Neural cell (in vitro differentiated cells): ENCODE data around the gene MSI2. TPM values are rescaled to one million over a fixed set of nuclear protein-coding genes. Genes with fewer than 3 reads are reported as not detected.

Experiments used
- H2AFZ ChIP-seq: fragments of 200-600, 300-800 bp; sonication (generic), shearing (Covaris generic); 2 replicates; pipeline ENCODE4 v1.6.0; 2014; ENCODE audit warnings: low read depth, mild to moderate bottlenecking, antibody characterized with exemption, low read length, moderate library complexity
- H3F3A ChIP-seq: fragments of 200-600 bp; shearing (Covaris generic); 2 replicates; pipeline ENCODE4 v1.6.1; 2016; ENCODE audit warnings: mild to moderate bottlenecking, moderate library complexity, mixed read lengths, antibody characterized with exemption, low read length; ENCODE audit not compliant: insufficient read depth, poor library complexity, severe bottlenecking
- H3K27ac ChIP-seq: fragments of 200-600, 300-800 bp; sonication (generic), shearing (Covaris generic); 2 replicates; pipeline ENCODE4 v1.5.1; 2014; ENCODE audit warnings: mild to moderate bottlenecking, low read length, moderate library complexity
- H3K27me3 ChIP-seq: fragments of 300-800, 200-600 bp; sonication (generic), shearing (Covaris generic); 2 replicates; pipeline ENCODE4 v1.6.0; 2014; ENCODE audit warnings: mild to moderate bottlenecking, low read depth, low read length, moderate library complexity; ENCODE audit not compliant: insufficient read depth
- H3K36me3 ChIP-seq: fragments of 300-800, 200-600 bp; sonication (generic), shearing (Covaris generic); 2 replicates; pipeline ENCODE4 v1.5.1; 2014; ENCODE audit warnings: mild to moderate bottlenecking, antibody characterized with exemption, low read length, moderate library complexity; ENCODE audit not compliant: insufficient read depth
- H3K4me2 ChIP-seq: fragments of 300-800, 200-600 bp; sonication (generic), shearing (Covaris generic); 2 replicates; pipeline ENCODE4 v1.6.0; 2014; ENCODE audit warnings: mild to moderate bottlenecking, low read length
- H3K4me3 ChIP-seq: fragments of 300-800, 200-600 bp; sonication (generic), shearing (Covaris generic); 2 replicates; pipeline ENCODE4 v1.5.1; 2014; ENCODE audit warnings: mild to moderate bottlenecking, low read length, moderate library complexity
- H3K79me2 ChIP-seq: fragments of 200-600 bp; shearing (Covaris generic); replicated peaks from 2 replicates; pipeline ENCODE4 v1.6.0; 2014; ENCODE audit warnings: mild to moderate bottlenecking, low read length, moderate library complexity; ENCODE audit not compliant: insufficient read depth
- H3K9ac ChIP-seq: fragments of 300-800, 200-600 bp; sonication (generic), shearing (Covaris generic); 2 replicates; pipeline ENCODE4 v1.6.1; 2016; ENCODE audit warnings: mild to moderate bottlenecking, low read length, mixed read lengths
- H3K9me2 ChIP-seq: fragments of 200-600 bp; shearing (Covaris generic); 2 replicates; pipeline ENCODE4 v1.6.1; 2016; ENCODE audit warnings: mild to moderate bottlenecking, low read length, mixed read lengths; ENCODE audit not compliant: insufficient read depth
- H3K9me3 ChIP-seq: fragments of 200-600, 300-800 bp; sonication (generic), shearing (Covaris generic); 2 replicates; pipeline ENCODE4 v1.6.1; 2016; ENCODE audit warnings: mild to moderate bottlenecking, mixed run types, low read length, moderate library complexity, mixed read lengths
- H4K20me1 ChIP-seq: fragments of 200-600 bp; shearing (Covaris generic); 2 replicates; pipeline ENCODE4 v1.6.1; 2016; ENCODE audit warnings: mild to moderate bottlenecking, mixed run types; ENCODE audit not compliant: insufficient read depth
- EP300 ChIP-seq: fragments of 450-650 bp; conservative IDR thresholded peaks from 2 replicates; pipeline ENCODE4 v1.6.1; 2014; ENCODE audit warnings: antibody characterized with exemption, mild to moderate bottlenecking, moderate library complexity; ENCODE audit not compliant: poor library complexity, severe bottlenecking
- EZH2 ChIP-seq: fragments of 200-600, 300-800 bp; shearing (Covaris generic), sonication (generic); IDR thresholded peaks from 2 replicates; pipeline ENCODE4 v1.6.1; 2014; ENCODE audit warnings: antibody characterized with exemption, low read length, borderline replicate concordance, mild to moderate bottlenecking; ENCODE audit not compliant: insufficient read depth, poor library complexity, severe bottlenecking
- MXI1 ChIP-seq: fragments of 450-650 bp; conservative IDR thresholded peaks from 2 replicates; pipeline ENCODE4 v1.6.1; 2014; ENCODE audit warnings: antibody characterized with exemption, mild to moderate bottlenecking; ENCODE audit not compliant: poor library complexity, severe bottlenecking
- POLR2AphosphoS5 ChIP-seq: IDR thresholded peaks from 2 replicates; pipeline ENCODE4 v1.6.1; 2012
- RAD21 ChIP-seq: fragments of 450-650 bp; conservative IDR thresholded peaks from 2 replicates; pipeline ENCODE4 v1.6.1; 2014; ENCODE audit warnings: antibody characterized with exemption, mild to moderate bottlenecking, moderate library complexity
- SMC3 ChIP-seq: fragments of 450-650 bp; conservative IDR thresholded peaks from 2 replicates; pipeline ENCODE4 v1.6.1; 2014; ENCODE audit warnings: antibody characterized with exemption, mild to moderate bottlenecking, moderate library complexity; ENCODE audit not compliant: poor library complexity
- TAF1 ChIP-seq: IDR thresholded peaks from 2 replicates; pipeline ENCODE4 v1.6.1; 2012; ENCODE audit warnings: low read depth
- polyA plus RNA-seq: library from polyadenylated mRNA; depleted of rRNA; stranded (reverse); fragments of >200 nt; gene quantifications from 2 replicates; pipeline ENCODE4 v1.2.3, GENCODE V29; 2014
- TF ChIP-seq, protein P1 (sequence below): IDR thresholded peaks from 2 replicates; pipeline ENCODE4 v1.6.1; 2012; ENCODE audit warnings: borderline replicate concordance
- TF ChIP-seq, protein P2 (sequence below): fragments of 450-650 bp; IDR thresholded peaks from 2 replicates; pipeline ENCODE4 v1.5.1; 2014; ENCODE audit warnings: antibody characterized with exemption, mild to moderate bottlenecking, moderate library complexity; ENCODE audit not compliant: poor library complexity, severe bottlenecking

Gene MSI2
- polyA plus RNA-seq, 1 donor from 2014 or later: 61.4 TPM

DNA sequence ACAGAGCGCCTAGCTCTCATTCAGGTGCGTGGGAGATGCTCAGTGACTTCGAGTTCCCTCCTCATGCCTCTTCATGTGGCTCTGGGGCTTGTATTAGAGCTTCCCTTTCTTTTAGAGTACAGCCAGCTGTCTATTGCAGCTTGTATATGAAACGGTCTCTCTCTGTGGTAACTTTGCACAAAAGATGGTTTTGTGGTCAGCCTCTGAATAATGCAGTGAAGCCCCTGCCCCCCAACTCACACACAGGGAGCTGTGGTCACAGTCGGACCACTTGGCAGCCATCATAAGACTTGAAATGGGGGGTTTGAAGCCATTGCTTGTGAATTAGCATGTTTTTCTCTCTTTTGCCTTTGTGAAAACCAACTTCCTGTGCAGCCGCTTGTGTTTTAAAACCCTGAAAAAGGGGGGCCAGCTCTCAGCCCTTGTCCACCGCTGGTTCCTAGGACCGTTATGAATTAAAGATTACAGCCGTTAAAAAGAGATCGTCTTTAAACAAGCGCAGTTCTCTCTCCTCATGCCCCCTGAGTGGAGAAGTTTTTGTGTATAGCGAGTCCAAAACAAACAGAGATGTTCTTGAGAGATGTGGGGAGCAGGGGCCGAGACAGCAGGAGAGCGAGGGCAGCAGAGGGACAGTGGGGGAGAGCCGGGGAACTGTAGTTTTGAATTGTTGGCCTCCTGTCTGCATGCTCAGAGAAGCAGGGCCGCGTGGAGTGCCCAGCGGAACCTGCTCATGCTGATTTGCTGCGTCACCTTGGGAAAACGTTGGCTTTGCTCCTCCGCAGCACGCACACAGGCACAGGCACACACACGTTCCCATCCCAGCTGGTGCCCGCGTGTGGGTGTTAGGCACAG is 199.0 kb downstream of the MSI2 start:
- no peaks in the 10 kb centered on the region for H3K36me3 ChIP-seq
- no peak for TF ChIP-seq TAF1
- TF ChIP-seq MXI1: no peak
- TF ChIP-seq RAD21: no peak
- no peak for TF ChIP-seq POLR2AphosphoS5
- TF ChIP-seq SMC3: no peak
- TF ChIP-seq EZH2: no peak
- TF ChIP-seq, protein P1, sequence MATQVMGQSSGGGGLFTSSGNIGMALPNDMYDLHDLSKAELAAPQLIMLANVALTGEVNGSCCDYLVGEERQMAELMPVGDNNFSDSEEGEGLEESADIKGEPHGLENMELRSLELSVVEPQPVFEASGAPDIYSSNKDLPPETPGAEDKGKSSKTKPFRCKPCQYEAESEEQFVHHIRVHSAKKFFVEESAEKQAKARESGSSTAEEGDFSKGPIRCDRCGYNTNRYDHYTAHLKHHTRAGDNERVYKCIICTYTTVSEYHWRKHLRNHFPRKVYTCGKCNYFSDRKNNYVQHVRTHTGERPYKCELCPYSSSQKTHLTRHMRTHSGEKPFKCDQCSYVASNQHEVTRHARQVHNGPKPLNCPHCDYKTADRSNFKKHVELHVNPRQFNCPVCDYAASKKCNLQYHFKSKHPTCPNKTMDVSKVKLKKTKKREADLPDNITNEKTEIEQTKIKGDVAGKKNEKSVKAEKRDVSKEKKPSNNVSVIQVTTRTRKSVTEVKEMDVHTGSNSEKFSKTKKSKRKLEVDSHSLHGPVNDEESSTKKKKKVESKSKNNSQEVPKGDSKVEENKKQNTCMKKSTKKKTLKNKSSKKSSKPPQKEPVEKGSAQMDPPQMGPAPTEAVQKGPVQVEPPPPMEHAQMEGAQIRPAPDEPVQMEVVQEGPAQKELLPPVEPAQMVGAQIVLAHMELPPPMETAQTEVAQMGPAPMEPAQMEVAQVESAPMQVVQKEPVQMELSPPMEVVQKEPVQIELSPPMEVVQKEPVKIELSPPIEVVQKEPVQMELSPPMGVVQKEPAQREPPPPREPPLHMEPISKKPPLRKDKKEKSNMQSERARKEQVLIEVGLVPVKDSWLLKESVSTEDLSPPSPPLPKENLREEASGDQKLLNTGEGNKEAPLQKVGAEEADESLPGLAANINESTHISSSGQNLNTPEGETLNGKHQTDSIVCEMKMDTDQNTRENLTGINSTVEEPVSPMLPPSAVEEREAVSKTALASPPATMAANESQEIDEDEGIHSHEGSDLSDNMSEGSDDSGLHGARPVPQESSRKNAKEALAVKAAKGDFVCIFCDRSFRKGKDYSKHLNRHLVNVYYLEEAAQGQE: no peak
- TF ChIP-seq, protein P2, sequence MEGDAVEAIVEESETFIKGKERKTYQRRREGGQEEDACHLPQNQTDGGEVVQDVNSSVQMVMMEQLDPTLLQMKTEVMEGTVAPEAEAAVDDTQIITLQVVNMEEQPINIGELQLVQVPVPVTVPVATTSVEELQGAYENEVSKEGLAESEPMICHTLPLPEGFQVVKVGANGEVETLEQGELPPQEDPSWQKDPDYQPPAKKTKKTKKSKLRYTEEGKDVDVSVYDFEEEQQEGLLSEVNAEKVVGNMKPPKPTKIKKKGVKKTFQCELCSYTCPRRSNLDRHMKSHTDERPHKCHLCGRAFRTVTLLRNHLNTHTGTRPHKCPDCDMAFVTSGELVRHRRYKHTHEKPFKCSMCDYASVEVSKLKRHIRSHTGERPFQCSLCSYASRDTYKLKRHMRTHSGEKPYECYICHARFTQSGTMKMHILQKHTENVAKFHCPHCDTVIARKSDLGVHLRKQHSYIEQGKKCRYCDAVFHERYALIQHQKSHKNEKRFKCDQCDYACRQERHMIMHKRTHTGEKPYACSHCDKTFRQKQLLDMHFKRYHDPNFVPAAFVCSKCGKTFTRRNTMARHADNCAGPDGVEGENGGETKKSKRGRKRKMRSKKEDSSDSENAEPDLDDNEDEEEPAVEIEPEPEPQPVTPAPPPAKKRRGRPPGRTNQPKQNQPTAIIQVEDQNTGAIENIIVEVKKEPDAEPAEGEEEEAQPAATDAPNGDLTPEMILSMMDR: no peak
- TF ChIP-seq EP300: no peak
- no peaks in the 10 kb centered on the region for H3K9me3 ChIP-seq
- no peak overlapping the region for H2AFZ ChIP-seq
- H3K27ac ChIP-seq: no peak overlapping the region
- no peaks in the 10 kb centered on the region for H4K20me1 ChIP-seq
- H3K9ac ChIP-seq: no peak overlapping the region
- no peak overlapping the region for H3K4me2 ChIP-seq
- no peaks in the 10 kb centered on the region for H3K27me3 ChIP-seq
- H3K79me2 ChIP-seq: peaks cover 21% of the 10 kb centered on the region
- no peaks in the 10 kb centered on the region for H3F3A ChIP-seq
- H3K9me2 ChIP-seq: no peaks in the 10 kb centered on the region
- no peak overlapping the region for H3K4me3 ChIP-seq

DNA sequence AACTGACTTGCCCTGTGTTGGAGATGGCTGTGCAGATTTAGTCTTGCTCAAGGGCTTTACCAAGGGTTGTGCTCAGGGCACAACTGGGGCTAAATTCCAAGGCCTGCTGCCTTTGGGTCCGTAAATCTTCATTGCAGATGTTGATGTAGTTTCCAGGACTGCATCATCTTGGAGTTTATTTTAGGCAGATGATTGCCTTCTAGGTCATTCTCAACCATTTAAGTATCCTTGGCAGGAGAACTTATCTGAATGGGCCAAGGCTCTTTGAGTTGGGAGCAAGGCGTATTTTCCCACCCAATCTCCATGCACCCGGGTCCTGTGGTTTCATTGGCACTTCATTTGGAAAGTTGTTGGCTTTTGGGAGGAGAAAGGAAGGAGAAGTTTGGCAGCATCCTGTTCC is 200.3 kb downstream of the MSI2 start:
- TF ChIP-seq POLR2AphosphoS5: no peak
- TF ChIP-seq, protein P2: no peak
- no peak for TF ChIP-seq EZH2
- no peak for TF ChIP-seq MXI1
- TF ChIP-seq, protein P1: no peak
- TF ChIP-seq RAD21: no peak
- no peak for TF ChIP-seq SMC3
- no peak for TF ChIP-seq EP300
- no peak for TF ChIP-seq TAF1
- H2AFZ ChIP-seq: no peak overlapping the region
- H3K36me3 ChIP-seq: no peaks in the 10 kb centered on the region
- H3K9me2 ChIP-seq: no peaks in the 10 kb centered on the region
- no peaks in the 10 kb centered on the region for H4K20me1 ChIP-seq
- H3F3A ChIP-seq: no peaks in the 10 kb centered on the region
- no peak overlapping the region for H3K9ac ChIP-seq
- H3K9me3 ChIP-seq: no peaks in the 10 kb centered on the region
- H3K27ac ChIP-seq: no peak overlapping the region
- H3K4me3 ChIP-seq: no peak overlapping the region
- no peaks in the 10 kb centered on the region for H3K27me3 ChIP-seq
- no peak overlapping the region for H3K4me2 ChIP-seq
- H3K79me2 ChIP-seq: peaks cover 25% of the 10 kb centered on the region
